IPS-NIHi11 (cell line): ENCODE data around the gene PRRT1.
"Not testable (repeated sequence)": the region's sequence is repeated elsewhere in the genome, so short reads cannot be mapped to it uniquely, and the experiment has no call there.

Experiments
- DNase-seq: peaks from one replicate; pipeline ENCODE4 v3.0.0; 2012; ENCODE audit warnings: mixed read lengths, low spot score

The PRRT1 gene

GRCh38 chr6:32120573-32121059 lies 31.1 kb downstream of the PRRT1 start:
- no peak for DNase-seq

- peak; percentile 90 for DNase-seq
Observed at GRCh38 chr6:32118782-32119628, 32.7 kb downstream of the PRRT1 start.

GRCh38 chr6:32117461-32117860 lies 34.3 kb downstream of the PRRT1 start:
- no peak for DNase-seq

DNA sequence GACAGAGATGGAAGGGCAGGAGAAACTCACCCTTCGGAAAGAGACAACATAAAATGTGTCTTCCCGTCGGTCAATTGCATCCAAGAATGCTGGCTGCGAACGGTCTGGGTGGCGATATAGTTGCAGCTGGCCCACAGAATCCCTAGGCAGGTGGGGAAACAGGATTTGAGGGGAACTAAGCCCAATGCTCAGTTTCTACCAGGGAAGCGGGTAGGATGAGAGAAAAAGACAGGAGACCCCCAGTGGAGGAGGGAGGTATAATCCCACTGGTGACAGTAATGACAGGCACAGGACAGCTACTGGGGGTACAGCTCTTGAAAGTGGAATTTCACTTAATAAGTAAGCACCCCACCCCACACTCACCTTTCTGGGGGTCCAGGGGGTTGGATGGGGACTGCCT lies 35.1 kb downstream of the PRRT1 start:
- DNase-seq: peak; percentile 53

GRCh38 chr6:32115623-32116022 lies 36.1 kb downstream of the PRRT1 start:
- no peak for DNase-seq

DNA sequence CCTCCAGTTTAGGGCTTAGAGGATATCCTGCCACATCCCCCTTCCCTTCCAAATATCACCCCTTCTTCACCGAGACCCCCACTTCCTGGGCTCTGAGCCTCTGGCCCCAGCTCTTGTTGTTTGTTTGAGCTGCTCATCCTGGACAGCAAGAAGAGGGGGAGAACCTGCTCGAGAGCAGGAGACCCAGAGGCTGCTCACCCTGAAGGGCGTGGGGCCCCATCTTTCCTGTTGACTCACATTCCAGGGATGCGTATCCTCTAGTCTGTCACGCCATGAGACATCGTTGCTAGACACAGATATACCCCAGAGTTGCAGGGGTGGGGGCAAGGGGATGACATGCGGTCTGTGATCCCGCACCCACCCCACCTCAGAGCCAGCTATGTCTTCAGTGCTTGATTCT lies 36.9 kb downstream of the PRRT1 start:
- DNase-seq: no peak

GRCh38 chr6:32113386-32114352 lies 38.1 kb downstream of the PRRT1 start:
- peak; percentile 59 for DNase-seq

GRCh38 chr6:32112431-32112980 lies 39.2 kb downstream of the PRRT1 start:
- DNase-seq: no peak

DNA sequence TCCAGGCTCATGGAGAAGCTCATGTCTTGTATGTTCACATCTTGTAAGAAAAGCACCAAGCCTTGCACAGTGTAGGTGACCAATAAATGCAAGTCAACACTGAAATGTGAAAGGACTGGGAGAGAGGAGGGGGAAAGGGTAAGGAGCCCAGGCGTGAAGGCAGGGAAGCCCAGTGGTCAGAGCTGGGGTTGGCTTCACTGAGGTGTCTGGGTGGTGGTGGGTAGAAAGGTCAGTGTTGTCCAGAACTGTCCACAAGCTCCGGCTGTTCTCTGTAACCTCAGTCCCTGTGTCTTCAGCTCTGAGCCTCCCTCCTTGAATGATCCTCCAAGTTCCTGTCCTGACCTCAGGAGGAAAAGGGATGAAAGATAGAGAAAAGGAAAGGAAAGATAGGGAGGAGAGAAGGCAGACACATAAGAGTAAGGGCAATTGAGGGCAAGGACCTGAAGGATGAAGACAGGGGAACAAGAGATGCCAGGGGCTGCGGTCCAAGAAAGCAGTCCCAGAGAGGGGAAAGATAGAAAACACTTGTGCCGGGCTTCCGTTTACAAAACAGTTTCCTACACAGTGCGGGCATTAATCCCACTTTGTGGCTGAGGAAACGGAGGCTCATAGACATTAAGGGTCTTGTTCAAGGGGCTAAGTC lies 40.2 kb downstream of the PRRT1 start:
- DNase-seq: no peak

DNA sequence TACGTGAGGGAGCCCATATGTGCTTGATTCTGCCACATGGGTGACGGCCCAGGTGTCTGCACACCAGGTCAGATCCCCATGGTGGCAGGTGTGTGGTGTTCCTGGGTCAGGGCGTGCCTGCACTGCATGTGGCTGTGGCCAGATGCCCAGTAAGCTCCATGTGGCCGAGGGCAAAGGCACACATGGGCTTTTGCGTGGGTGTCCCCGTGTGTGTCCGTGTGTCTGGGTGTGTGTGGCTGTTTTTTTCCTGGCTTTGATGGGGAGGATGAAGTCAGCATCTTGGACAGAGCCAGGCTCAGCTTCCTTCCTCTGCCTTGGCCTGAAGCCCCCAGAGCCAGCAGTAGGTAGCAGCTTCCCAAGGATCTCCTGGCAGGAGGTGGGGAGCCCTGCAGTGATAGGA lies 41.1 kb downstream of the PRRT1 start:
- no peak for DNase-seq

GRCh38 chr6:32109765-32110160 lies 42.0 kb downstream of the PRRT1 start:
- no peak for DNase-seq

- no peak for DNase-seq
Observed at GRCh38 chr6:32109114-32109764, 42.5 kb downstream of the PRRT1 start, which contains the start of gene TNXB. TNXB (minus strand) TSS chr6:32109338; CDS start chr6:32098198, 11,140 bp downstream.

GRCh38 chr6:32108727-32109113 lies 43.0 kb downstream of the PRRT1 start:
- no peak for DNase-seq

DNA sequence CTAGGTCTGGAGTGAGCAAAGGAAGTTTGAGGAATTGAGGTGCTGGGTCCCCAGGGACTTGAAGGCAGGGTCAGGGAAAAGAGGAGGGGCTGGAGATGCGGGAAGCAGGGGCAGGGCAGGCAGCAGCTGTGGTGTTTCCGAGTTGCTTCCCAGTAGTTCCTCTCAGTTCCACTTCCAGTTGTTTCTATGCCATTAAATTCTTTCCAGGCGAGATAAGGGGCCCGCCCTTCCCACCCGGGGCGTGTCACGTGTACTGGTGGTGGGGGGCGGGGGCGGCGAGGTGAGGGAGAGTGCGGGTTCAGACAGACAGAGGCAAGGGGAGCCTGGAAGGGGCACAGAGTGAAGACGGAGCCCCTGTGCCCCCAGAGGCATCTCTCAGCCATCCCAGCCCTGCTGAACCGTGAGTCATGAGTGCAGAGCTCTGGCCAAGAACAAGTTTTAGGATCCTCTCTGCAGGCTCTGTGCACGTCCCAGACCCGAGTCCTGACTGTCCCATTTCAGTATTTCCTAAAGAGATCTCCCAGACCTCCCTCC lies 43.6 kb downstream of the PRRT1 start:
- no peak for DNase-seq

GRCh38 chr6:32107406-32107805 lies 44.3 kb downstream of the PRRT1 start:
- no peak for DNase-seq

GRCh38 chr6:32105433-32105832 lies 46.3 kb downstream of the PRRT1 start:
- no peak for DNase-seq

DNA sequence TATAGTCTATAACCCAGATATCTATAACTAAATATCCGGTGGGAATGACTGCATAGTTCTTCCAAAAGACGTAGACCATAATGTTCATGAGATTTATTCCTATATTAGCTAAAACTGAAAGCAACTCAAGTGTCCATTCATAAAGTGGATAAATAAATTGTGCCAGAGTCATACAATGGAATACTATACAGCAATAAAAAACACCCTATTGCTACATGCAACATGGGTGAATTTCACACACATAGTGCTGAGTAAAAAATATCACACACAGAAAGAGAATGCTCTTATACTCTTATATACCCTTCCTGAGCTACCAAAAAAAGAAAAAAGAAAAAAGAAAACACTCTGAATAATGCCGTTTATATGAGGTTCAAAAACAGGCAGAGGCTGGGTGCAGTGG lies 49.5 kb downstream of the PRRT1 start:
- DNase-seq: no peak

- DNase-seq: not testable (repeated sequence)
Observed at GRCh38 chr6:32100251-32100650, 51.5 kb downstream of the PRRT1 start.
